Cardiac muscle cell (in vitro differentiated cells and primary cell): Measurements from ENCODE around the gene DTNA. TPM values are rescaled to one million over a fixed set of nuclear protein-coding genes. Genes with fewer than 3 reads are reported as not detected.

Experiments
- DNase-seq, 2 donors: peaks; one replicate each; pipeline versions ENCODE4 v3.0.0 to v3.0.0-alpha.2; 2010 to 2017; ENCODE audit warnings: low read depth in 1 of 2, low spot score in 1 of 2
- H3K27ac ChIP-seq: fragments of 200-600 bp; sonication (generic); 2 replicates; pipeline ENCODE4 v1.5.1; 2016
- H3K27me3 ChIP-seq: fragments of 200-600 bp; sonication (generic); 2 replicates; pipeline ENCODE4 v1.6.0; 2016; ENCODE audit warnings: control low read depth
- H3K36me3 ChIP-seq: fragments of 200-600 bp; sonication (generic); 2 replicates; pipeline ENCODE4 v1.5.1; 2016; ENCODE audit warnings: control low read depth
- H3K4me1 ChIP-seq: fragments of 200-600 bp; sonication (generic); 2 replicates; pipeline ENCODE4 v1.8.1; 2017; ENCODE audit warnings: low read depth, mild to moderate bottlenecking, mixed run types
- H3K4me3 ChIP-seq: fragments of 200-600 bp; sonication (generic); 2 replicates; pipeline ENCODE4 v1.5.1; 2016; ENCODE audit warnings: mild to moderate bottlenecking
- H3K9me3 ChIP-seq: fragments of 200-600 bp; sonication (generic); 2 replicates; pipeline ENCODE4 v1.5.1; 2017; ENCODE audit warnings: low read depth, mild to moderate bottlenecking, control low read depth
- CTCF ChIP-seq: IDR thresholded peaks from 2 replicates; pipeline ENCODE4 v1.5.1; 2012; ENCODE audit warnings: low read depth, mild to moderate bottlenecking, low read length
- polyA plus RNA-seq: library from polyadenylated mRNA; unstranded; fragments of >200 nt; fragmentation: Nextera tagmentation; extraction: Ambion mirVana; gene quantifications from 2 replicates; pipeline ENCODE4 v1.2.1, GENCODE V29; 2016
- total RNA-seq: library from RNA; depleted of rRNA; stranded (reverse); fragments of >200 nt; gene quantifications from 2 replicates; pipeline ENCODE4 v1.2.3, GENCODE V29; 2016

The DTNA gene
- total and polyA plus RNA-seq, 2 experiments from 2014 or later: 19.6 to 34.6 TPM

- DNase-seq: no peak
- TF ChIP-seq CTCF: no peak
- H3K4me3 ChIP-seq: no peak overlapping the region
- no peaks in the 10 kb centered on the region for H3K4me1 ChIP-seq
- H3K36me3 ChIP-seq: no peaks in the 10 kb centered on the region
- H3K9me3 ChIP-seq: no peaks in the 10 kb centered on the region
- no peak overlapping the region for H3K27ac ChIP-seq
- H3K27me3 ChIP-seq: no peaks in the 10 kb centered on the region
Observed at GRCh38 chr18:34828093-34828492, 118.0 kb downstream of the DTNA start.

- Histone ChIP-seq H3K27me3 (no peaks in the 10 kb centered on the region), H3K4me1 (no peaks in the 10 kb centered on the region), H3K27ac (no peak overlapping the region), H3K9me3 (no peaks in the 10 kb centered on the region), H3K4me3 (no peak overlapping the region), H3K36me3 (no peaks in the 10 kb centered on the region)
- peak in 1 of 2 donors; percentile 9 for DNase-seq
- no peak for TF ChIP-seq CTCF
Observed at GRCh38 chr18:34834897-34835296, 124.8 kb downstream of the DTNA start.

- no peaks in the 10 kb centered on the region for H3K4me1 ChIP-seq
Observed at GRCh38 chr18:34835466-34835865, 125.4 kb downstream of the DTNA start.

GRCh38 chr18:34837769-34838272 lies 127.7 kb downstream of the DTNA start:
- Histone ChIP-seq H3K36me3 (no peaks in the 10 kb centered on the region), H3K27ac (no peak overlapping the region), H3K27me3 (no peaks in the 10 kb centered on the region), H3K4me1 (no peaks in the 10 kb centered on the region), H3K9me3 (no peaks in the 10 kb centered on the region), H3K4me3 (no peak overlapping the region)
- DNase-seq: peak in 1 of 2 donors; percentile 21
- TF ChIP-seq CTCF: no peak

More at GRCh38 chr18:34835466-34835865, 125.4 kb downstream of the DTNA start:
- Histone ChIP-seq H3K36me3 (no peaks in the 10 kb centered on the region), H3K27me3 (no peaks in the 10 kb centered on the region), H3K27ac (no peak overlapping the region), H3K4me3 (no peak overlapping the region), H3K9me3 (no peaks in the 10 kb centered on the region)
- DNase-seq: no peak
- TF ChIP-seq CTCF: no peak

GRCh38 chr18:34838669-34839068 lies 128.6 kb downstream of the DTNA start:
- Histone ChIP-seq H3K4me3 (no peak overlapping the region), H3K9me3 (no peaks in the 10 kb centered on the region), H3K27me3 (no peaks in the 10 kb centered on the region), H3K4me1 (no peaks in the 10 kb centered on the region), H3K36me3 (no peaks in the 10 kb centered on the region), H3K27ac (no peak overlapping the region)
- TF ChIP-seq CTCF: no peak
- no peak for DNase-seq
